DND-41 (cell line): ENCODE measurements around the gene ASPDH.

Experiments
- EZH2 ChIP-seq: IDR thresholded peaks from 3 replicates; pipeline ENCODE4 v1.6.1; 2012; ENCODE audit warnings: borderline replicate concordance, low read depth, mild to moderate bottlenecking, moderate library complexity, low read length, inconsistent platforms; ENCODE audit not compliant: severe bottlenecking
- TF ChIP-seq, protein P1 (sequence below): IDR thresholded peaks from 2 replicates; pipeline ENCODE4 v1.5.1; 2012; ENCODE audit warnings: borderline replicate concordance, low read length, moderate library complexity, mild to moderate bottlenecking; ENCODE audit not compliant: poor library complexity, severe bottlenecking; ENCODE audit errors: extremely low read depth

DNA sequence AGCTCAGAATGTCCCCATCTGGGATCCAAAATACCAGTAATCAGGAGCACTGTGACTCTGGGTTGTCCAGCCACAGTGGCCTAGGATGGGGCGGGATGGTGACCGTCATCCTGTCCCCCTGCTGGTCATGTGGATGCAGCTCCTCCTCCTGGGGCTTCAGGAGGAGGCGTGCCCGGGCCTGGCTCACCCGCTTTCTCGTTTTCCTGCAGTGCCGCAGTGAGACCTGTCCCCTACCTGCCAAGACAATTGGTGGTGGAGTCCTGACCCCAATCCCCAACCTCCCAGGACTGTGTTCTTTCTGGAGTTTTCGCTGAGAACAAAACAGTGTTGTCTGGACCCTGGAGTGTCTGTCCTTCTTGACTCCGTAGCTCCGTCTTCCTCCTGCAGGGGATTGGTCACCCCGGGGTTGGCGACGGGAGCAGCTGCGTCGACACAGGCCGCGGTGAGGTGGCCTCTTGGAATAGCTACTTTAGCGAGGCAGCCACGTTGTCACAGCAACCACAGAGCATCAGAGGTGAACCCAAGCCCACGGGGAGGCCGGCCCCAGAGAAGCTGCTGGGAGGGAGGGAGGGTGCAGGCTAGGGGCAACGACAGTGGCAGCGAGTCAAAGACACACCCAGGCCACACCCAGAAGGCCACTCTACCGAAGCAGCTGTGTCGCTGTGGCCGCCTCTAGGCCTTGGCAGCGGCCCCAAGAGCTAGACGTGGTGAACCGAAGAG is 47.6 kb downstream of the ASPDH start:
- TF ChIP-seq EZH2, result no peak
- TF ChIP-seq, protein P1, sequence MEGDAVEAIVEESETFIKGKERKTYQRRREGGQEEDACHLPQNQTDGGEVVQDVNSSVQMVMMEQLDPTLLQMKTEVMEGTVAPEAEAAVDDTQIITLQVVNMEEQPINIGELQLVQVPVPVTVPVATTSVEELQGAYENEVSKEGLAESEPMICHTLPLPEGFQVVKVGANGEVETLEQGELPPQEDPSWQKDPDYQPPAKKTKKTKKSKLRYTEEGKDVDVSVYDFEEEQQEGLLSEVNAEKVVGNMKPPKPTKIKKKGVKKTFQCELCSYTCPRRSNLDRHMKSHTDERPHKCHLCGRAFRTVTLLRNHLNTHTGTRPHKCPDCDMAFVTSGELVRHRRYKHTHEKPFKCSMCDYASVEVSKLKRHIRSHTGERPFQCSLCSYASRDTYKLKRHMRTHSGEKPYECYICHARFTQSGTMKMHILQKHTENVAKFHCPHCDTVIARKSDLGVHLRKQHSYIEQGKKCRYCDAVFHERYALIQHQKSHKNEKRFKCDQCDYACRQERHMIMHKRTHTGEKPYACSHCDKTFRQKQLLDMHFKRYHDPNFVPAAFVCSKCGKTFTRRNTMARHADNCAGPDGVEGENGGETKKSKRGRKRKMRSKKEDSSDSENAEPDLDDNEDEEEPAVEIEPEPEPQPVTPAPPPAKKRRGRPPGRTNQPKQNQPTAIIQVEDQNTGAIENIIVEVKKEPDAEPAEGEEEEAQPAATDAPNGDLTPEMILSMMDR, result no peak
